PC-9 (cell line): ENCODE data around the gene FGF12. TPM values are rescaled to one million over a fixed set of nuclear protein-coding genes. Genes with fewer than 3 reads are reported as not detected.
A peak's percentile ranks its signal among the peaks of the same experiment; 100 is the strongest.

Source experiments
- BruUV-seq: library from RNA; stranded (reverse); fragments of 400-500 nt; replicated peaks from 2 replicates; lab custom pipeline; 2021; lab: Mats Ljungman, UMichigan
- CTCF ChIA-PET: fragments of 300-600 bp; sonication (Branson Sonifier 250); formaldehyde crosslinking; loops from one replicate; lab custom pipeline; 2022; ENCODE audit warnings: antibody characterized with exemption; lab: Charles Lee
- POLR2A ChIA-PET: fragments of 300-600 bp; sonication (Branson Sonifier 250); formaldehyde crosslinking; loops from one replicate; lab custom pipeline; 2022; ENCODE audit warnings: antibody characterized with exemption; ENCODE audit not compliant: unreplicated experiment; lab: Charles Lee
- DNase-seq, 2 experiments: peaks; one replicate each; pipeline versions ENCODE4 v3.0.0 to v3.0.0-alpha.2; 2015 to 2022; ENCODE audit warnings: mixed read lengths in 1 of 2
- H2AFZ ChIP-seq: fragments of 200-600 bp; sonication (generic); 2 replicates; pipeline ENCODE4 v1.8.1; 2017; ENCODE audit warnings: antibody characterized with exemption
- H3F3A ChIP-seq: fragments of 200-600 bp; sonication (generic); 2 replicates; pipeline ENCODE4 v1.8.1; 2017; ENCODE audit warnings: antibody characterized with exemption, mild to moderate bottlenecking, low read depth; ENCODE audit not compliant: insufficient read depth
- H3K27ac ChIP-seq: fragments of 200-600 bp; sonication (generic); 2 replicates; pipeline ENCODE4 v1.6.1; 2016; ENCODE audit warnings: mixed run types
- H3K27me3 ChIP-seq: fragments of 200-600 bp; sonication (generic); 2 replicates; pipeline ENCODE4 v1.6.1; 2016; ENCODE audit warnings: low read depth, mixed run types; ENCODE audit not compliant: insufficient read depth
- H3K36me3 ChIP-seq: fragments of 200-600 bp; sonication (generic); 2 replicates; pipeline ENCODE4 v1.6.1; 2016; ENCODE audit warnings: low read depth, mixed run types
- H3K4me1 ChIP-seq: fragments of 200-600 bp; sonication (generic); replicated peaks from 2 replicates; pipeline ENCODE4 v1.6.1; 2016; ENCODE audit warnings: mixed run types; ENCODE audit not compliant: insufficient read depth
- H3K4me2 ChIP-seq: fragments of 200-600 bp; sonication (generic); 2 replicates; pipeline ENCODE4 v1.6.1; 2017; ENCODE audit warnings: mixed run types
- H3K4me3 ChIP-seq: fragments of 200-600 bp; sonication (generic); 2 replicates; pipeline ENCODE4 v1.6.1; 2016; ENCODE audit warnings: mixed run types
- H3K79me2 ChIP-seq: fragments of 200-600 bp; sonication (generic); 2 replicates; pipeline ENCODE4 v1.6.1; 2017; ENCODE audit warnings: low read depth, mixed run types
- H3K9me2 ChIP-seq: fragments of 200-600 bp; sonication (generic); 2 replicates; pipeline ENCODE4 v1.8.1; 2017; ENCODE audit warnings: mild to moderate bottlenecking; ENCODE audit not compliant: insufficient read depth
- H3K9me3 ChIP-seq: fragments of 200-600 bp; sonication (generic); 2 replicates; pipeline ENCODE4 v1.8.1; 2016; ENCODE audit warnings: low read depth; ENCODE audit not compliant: insufficient read depth
- H4K20me1 ChIP-seq: fragments of 200-600 bp; sonication (generic); 2 replicates; pipeline ENCODE4 v1.8.1; 2017; ENCODE audit not compliant: insufficient read depth
- CTCF ChIP-seq: fragments of 200-600 bp; sonication (generic); conservative IDR thresholded peaks from 2 replicates; pipeline ENCODE4 v1.6.1; 2017; ENCODE audit warnings: mixed run types, antibody characterized with exemption, mild to moderate bottlenecking, moderate library complexity
- EZH2 ChIP-seq: fragments of 200-600 bp; sonication (generic); IDR thresholded peaks from 2 replicates; pipeline ENCODE4 v1.8.0; 2017; ENCODE audit warnings: antibody characterized with exemption, low read depth
- intact Hi-C: fragments of 100-400 bp; cut with micrococcal nuclease; formaldehyde crosslinking; loops from one replicate; pipeline ENCODE4 v1.10.0; 2022; ENCODE audit not compliant: unreplicated experiment
- total RNA-seq: library from RNA; stranded (reverse); gene quantifications from 2 replicates; pipeline ENCODE4 v1.2.3, GENCODE V29; 2021

Gene FGF12
- total RNA-seq, 1 experiment from 2014 or later = 10.9 TPM

DNA sequence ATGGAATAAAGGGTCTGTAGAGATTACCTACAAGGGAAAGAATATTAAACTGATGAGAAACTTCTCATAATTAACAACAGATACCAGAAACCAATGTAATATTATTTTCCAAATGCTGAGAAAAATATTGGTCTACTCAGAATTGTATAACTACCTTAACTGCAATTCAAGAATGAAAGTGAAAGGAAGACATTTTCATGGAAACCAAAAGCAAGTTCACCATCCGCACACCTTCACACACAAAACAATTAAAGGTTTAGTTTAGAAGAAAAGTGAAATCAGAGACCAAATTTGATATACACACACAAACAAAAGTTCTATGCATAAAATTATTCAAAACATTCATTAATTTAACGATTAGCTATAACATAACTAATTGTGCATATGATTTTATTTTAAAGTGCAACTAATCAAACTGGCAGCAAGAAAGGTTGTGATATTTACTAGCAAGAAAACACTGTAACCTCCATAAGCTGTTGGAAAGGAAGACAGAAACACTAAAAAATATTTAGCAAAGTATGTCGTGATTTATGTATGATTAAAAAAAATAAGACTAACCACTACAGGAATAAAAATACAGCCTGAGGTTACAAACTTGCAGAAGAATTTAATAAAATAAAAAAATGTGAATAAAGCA lies 395.5 kb downstream of the FGF12 start:
- BruUV-seq = no TSS peak
- Histone ChIP-seq H3K79me2 (no peaks in the 10 kb centered on the region), H3F3A (no peaks in the 10 kb centered on the region), H3K9me2 (no peaks in the 10 kb centered on the region), H3K4me1 (no peaks in the 10 kb centered on the region), H3K4me2 (0 out of 2 replicates have a peak overlapping the region, but pooled peaks have one; percentile 1), H3K4me3 (no peak overlapping the region), H3K36me3 (no peaks in the 10 kb centered on the region), H3K9me3 (0 out of 2 replicates have a peak, but pooled peaks cover 2% of the 10 kb centered on the region), H3K27ac (no peak overlapping the region), H3K27me3 (no peaks in the 10 kb centered on the region), H4K20me1 (no peaks in the 10 kb centered on the region), H2AFZ (no peak overlapping the region)
- ChIA-PET CTCF (no interaction called here), POLR2A (interaction anchor here (0.7 kb wide), 1 partner anchor 176 kb away, joined by 3 read pairs; no protein-coding TSS in a partner anchor)
- intact Hi-C loops = no loop called here
- no peak for DNase-seq
- TF ChIP-seq CTCF (no peak), EZH2 (no peak)

DNA sequence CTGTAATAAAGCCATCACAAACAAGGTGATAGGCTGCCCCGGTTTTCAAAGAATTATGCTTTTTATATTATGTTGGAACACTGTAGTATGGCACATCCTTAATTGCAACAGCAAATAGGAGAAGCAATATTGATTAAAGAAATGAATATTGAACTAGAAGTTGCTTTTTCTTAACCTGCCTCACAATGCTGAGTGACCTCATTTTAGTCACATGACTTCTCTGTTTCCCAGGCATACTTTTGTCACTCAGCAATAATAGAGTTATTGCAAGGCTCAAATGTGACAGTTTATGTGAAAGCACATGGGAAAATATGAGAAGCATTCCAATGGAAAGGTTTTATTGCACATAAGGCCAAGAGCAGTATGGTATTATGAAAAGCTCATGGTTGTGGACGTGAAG lies 400.7 kb downstream of the FGF12 start:
- POLR2A ChIA-PET = no interaction called here
- no peaks in the 10 kb centered on the region for H3K9me2 ChIP-seq
- no peak for DNase-seq
- no peaks in the 10 kb centered on the region for H3K27me3 ChIP-seq
- H3K9me3 ChIP-seq = no peaks in the 10 kb centered on the region
- no peaks in the 10 kb centered on the region for H3F3A ChIP-seq
- no peaks in the 10 kb centered on the region for H4K20me1 ChIP-seq
- no peak overlapping the region for H3K4me2 ChIP-seq
- H3K36me3 ChIP-seq = no peaks in the 10 kb centered on the region
- no peak overlapping the region for H2AFZ ChIP-seq
- intact Hi-C loops = no loop called here
- TF ChIP-seq EZH2 = no peak
- no peak for TF ChIP-seq CTCF
- H3K4me1 ChIP-seq = no peaks in the 10 kb centered on the region
- H3K79me2 ChIP-seq = no peaks in the 10 kb centered on the region
- H3K27ac ChIP-seq = no peak overlapping the region
- no peak overlapping the region for H3K4me3 ChIP-seq
- CTCF ChIA-PET = no interaction called here
- no TSS peak for BruUV-seq

GRCh38 chr3:192317564-192317963 lies 409.8 kb downstream of the FGF12 start:
- no peak for DNase-seq
- Histone ChIP-seq H3K36me3 (no peaks in the 10 kb centered on the region), H3K4me2 (no peak overlapping the region), H3K27ac (no peak overlapping the region), H3K27me3 (no peaks in the 10 kb centered on the region), H3K79me2 (no peaks in the 10 kb centered on the region), H3K9me3 (no peaks in the 10 kb centered on the region), H3K9me2 (no peaks in the 10 kb centered on the region), H3F3A (no peaks in the 10 kb centered on the region), H4K20me1 (no peaks in the 10 kb centered on the region), H3K4me3 (no peak overlapping the region), H2AFZ (no peak overlapping the region), H3K4me1 (no peaks in the 10 kb centered on the region)
- CTCF ChIA-PET = no interaction called here
- POLR2A ChIA-PET = no interaction called here
- TF ChIP-seq EZH2 (no peak), CTCF (no peak)
- BruUV-seq = no TSS peak
- intact Hi-C loops = no loop called here
